Neuronal stem cell (in vitro differentiated cells): ENCODE data around the gene ZNF662.

Experiments
- DNase-seq: peaks from one replicate; pipeline ENCODE4 v3.0.0-alpha.2; 2013; ENCODE audit warnings: low spot score
- H2AFZ ChIP-seq: one replicate; pipeline ENCODE4 v1.6.1; 2013; ENCODE audit warnings: mild to moderate bottlenecking, low read length, inconsistent platforms
- H2AK5ac ChIP-seq: 2 replicates; pipeline ENCODE4 v1.6.1; 2013; ENCODE audit warnings: low read depth, mild to moderate bottlenecking, inconsistent platforms, low read length, moderate library complexity, mixed read lengths
- H2BK120ac ChIP-seq: 2 replicates; pipeline ENCODE4 v1.6.1; 2013; ENCODE audit warnings: low read depth, mild to moderate bottlenecking, inconsistent platforms, low read length, moderate library complexity, mixed read lengths
- H2BK12ac ChIP-seq: one replicate; pipeline ENCODE4 v1.6.1; 2013; ENCODE audit warnings: low read length, inconsistent platforms
- H2BK15ac ChIP-seq: 2 replicates; pipeline ENCODE4 v1.6.1; 2013; ENCODE audit warnings: mild to moderate bottlenecking, low read length, inconsistent platforms, mixed read lengths
- H2BK5ac ChIP-seq: one replicate; pipeline ENCODE4 v1.6.1; 2013; ENCODE audit warnings: inconsistent platforms, mild to moderate bottlenecking, low read length, moderate library complexity
- H3K14ac ChIP-seq: one replicate; pipeline ENCODE4 v1.6.1; 2013; ENCODE audit warnings: low read length, inconsistent platforms
- H3K18ac ChIP-seq: 2 replicates; pipeline ENCODE4 v1.6.1; 2013; ENCODE audit warnings: low read length, inconsistent platforms
- H3K23ac ChIP-seq: 2 replicates; pipeline ENCODE4 v1.6.1; 2013; ENCODE audit warnings: low read depth, mild to moderate bottlenecking, mixed read lengths, low read length, inconsistent platforms; ENCODE audit not compliant: poor library complexity
- H3K27ac ChIP-seq: replicated peaks from 3 replicates; pipeline ENCODE4 v1.5.1; 2013; ENCODE audit warnings: low read length, inconsistent platforms
- H3K27me3 ChIP-seq, 3 experiments: 2 replicates each; pipeline ENCODE4 v1.6.1; 2013; ENCODE audit warnings: low read length in 3 of 3, mild to moderate bottlenecking in 2 of 3, inconsistent platforms in 1 of 3, low read depth in 1 of 3, mixed read lengths in 1 of 3, moderate library complexity in 1 of 3; ENCODE audit not compliant: control insufficient read depth in 3 of 3, insufficient read depth in 3 of 3
- H3K36me3 ChIP-seq, 2 donors: replicated peaks in 1 of 2; 2 replicates each; pipeline ENCODE4 v1.6.1; 2013; ENCODE audit warnings: low read length in 2 of 2; ENCODE audit not compliant: control insufficient read depth in 2 of 2, insufficient read depth in 2 of 2
- H3K4ac ChIP-seq: 2 replicates; pipeline ENCODE4 v1.6.1; 2013; ENCODE audit warnings: inconsistent platforms, mild to moderate bottlenecking, low read length, moderate library complexity
- H3K4me1 ChIP-seq, 2 donors: 1 replicate in 1 of 2; 2 replicates in 1 of 2; pipeline ENCODE4 v1.6.1; 2013; ENCODE audit warnings: low read length in 2 of 2, low read depth in 1 of 2; ENCODE audit not compliant: control insufficient read depth in 2 of 2, insufficient read depth in 1 of 2
- H3K4me2 ChIP-seq: one replicate; pipeline ENCODE4 v1.6.1; 2013; ENCODE audit warnings: mild to moderate bottlenecking, low read length, inconsistent platforms; ENCODE audit not compliant: insufficient read depth, poor library complexity, severe bottlenecking
- H3K4me3 ChIP-seq, 2 donors: 2 replicates each; pipeline ENCODE4 v1.5.1; 2013; ENCODE audit warnings: low read length in 2 of 2, mild to moderate bottlenecking in 2 of 2, inconsistent platforms in 1 of 2, moderate library complexity in 1 of 2
- H3K79me1 ChIP-seq: one replicate; pipeline ENCODE4 v1.6.1; 2013; ENCODE audit warnings: low read depth, mild to moderate bottlenecking, inconsistent platforms, low read length, moderate library complexity
- H3K9ac ChIP-seq: one replicate; pipeline ENCODE4 v1.6.1; 2013; ENCODE audit warnings: mild to moderate bottlenecking, low read depth, low read length, inconsistent platforms; ENCODE audit not compliant: poor library complexity
- H3K9me3 ChIP-seq, 2 donors: replicated peaks in 1 of 2; 2 replicates each; pipeline versions ENCODE3 to v1.6.1; 2013; ENCODE audit warnings: low read length in 2 of 2, mild to moderate bottlenecking in 2 of 2, inconsistent platforms in 1 of 2, low read depth in 1 of 2, mixed read lengths in 1 of 2, moderate library complexity in 1 of 2; ENCODE audit not compliant: control insufficient read depth in 2 of 2, insufficient read depth in 1 of 2
- H4K8ac ChIP-seq: one replicate; pipeline ENCODE4 v1.6.1; 2013; ENCODE audit warnings: low read depth, mild to moderate bottlenecking, inconsistent platforms, low read length, moderate library complexity
- H4K91ac ChIP-seq: one replicate; pipeline ENCODE4 v1.6.1; 2013; ENCODE audit warnings: low read length, low read depth, mild to moderate bottlenecking, inconsistent platforms; ENCODE audit not compliant: poor library complexity
- WGBS, 2 donors: extraction: QIAGEN DNeasy Blood & Tissue Kit; methylation state at CpG; one replicate each; pipeline ENCODE4 v1.1.7; 2013; ENCODE audit warnings: missing lambda C conversion rate in 2 of 2, mixed read lengths in 1 of 2; ENCODE audit not compliant: insufficient read length in 2 of 2, insufficient replicate concordance in 1 of 2; ENCODE audit errors: extremely low coverage in 2 of 2; 5-methylcytosine and 5-hydroxymethylcytosine counted together

The ZNF662 gene

GRCh38 chr3:42891042-42891441, 14.9 kb upstream of the ZNF662 start:
- Histone ChIP-seq H4K91ac (no peak overlapping the region), H3K36me3 (no peaks in the 10 kb centered on the region), H3K23ac (no peak overlapping the region), H3K4me2 (no peak overlapping the region), H3K4me3 (no peak overlapping the region), H3K18ac (no peak overlapping the region), H4K8ac (no peak overlapping the region), H3K9ac (no peak overlapping the region), H3K14ac (no peak overlapping the region), H2AFZ (no peak overlapping the region), H2BK5ac (no peak overlapping the region), H2BK15ac (no peak overlapping the region), H2BK12ac (no peak overlapping the region), H2BK120ac (no peak overlapping the region), H3K27me3 (no peaks in the 10 kb centered on the region), H3K4me1 (no peaks in the 10 kb centered on the region), H3K27ac (no peak overlapping the region), H2AK5ac (no peak overlapping the region), H3K9me3 (no peaks in the 10 kb centered on the region), H3K79me1 (no peaks in the 10 kb centered on the region), H3K4ac (no peak overlapping the region)
- no CpG with 5 or more reads among the region's 2 CpGs for WGBS, 2 donors
- DNase-seq: no peak

DNA sequence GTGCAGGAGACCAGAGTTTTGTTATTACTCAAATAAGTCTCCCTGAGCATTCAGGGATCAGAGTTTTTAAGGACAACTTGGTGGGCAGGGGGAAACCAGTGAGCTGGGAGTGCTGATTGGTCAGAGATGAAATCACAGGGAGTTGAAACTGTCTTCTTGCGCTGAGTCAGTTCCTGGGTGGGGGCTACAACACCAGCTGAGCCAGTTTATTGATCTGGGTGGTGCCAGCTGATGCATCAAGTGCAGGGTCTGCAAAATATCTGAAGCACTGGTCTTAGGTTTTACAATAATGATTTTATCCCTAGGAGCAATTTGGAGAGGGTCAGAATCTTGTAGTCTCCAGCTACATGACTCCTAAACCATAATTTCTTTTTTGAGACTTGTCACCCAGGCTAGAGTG, 13.8 kb upstream of the ZNF662 start:
- H3K36me3 ChIP-seq: no peaks in the 10 kb centered on the region
- H3K4ac ChIP-seq: no peak overlapping the region
- no peaks in the 10 kb centered on the region for H3K79me1 ChIP-seq
- H4K8ac ChIP-seq: no peak overlapping the region
- H3K18ac ChIP-seq: no peak overlapping the region
- no peak overlapping the region for H2BK15ac ChIP-seq
- H2BK5ac ChIP-seq: no peak overlapping the region
- H3K27ac ChIP-seq: no peak overlapping the region
- no peak overlapping the region for H2BK120ac ChIP-seq
- no peak overlapping the region for H2AK5ac ChIP-seq
- no peak overlapping the region for H4K91ac ChIP-seq
- no CpG with 5 or more reads among the region's 1 CpG for WGBS, 2 donors
- H2BK12ac ChIP-seq: no peak overlapping the region
- no peak overlapping the region for H3K9ac ChIP-seq
- H3K4me3 ChIP-seq: no peak overlapping the region
- H2AFZ ChIP-seq: no peak overlapping the region
- no peaks in the 10 kb centered on the region for H3K27me3 ChIP-seq
- H3K23ac ChIP-seq: no peak overlapping the region
- no peaks in the 10 kb centered on the region for H3K4me1 ChIP-seq
- no peaks in the 10 kb centered on the region for H3K9me3 ChIP-seq
- no peak overlapping the region for H3K14ac ChIP-seq
- no peak for DNase-seq
- no peak overlapping the region for H3K4me2 ChIP-seq

GRCh38 chr3:42892807-42893206, 13.1 kb upstream of the ZNF662 start:
- no peak overlapping the region for H2BK5ac ChIP-seq
- H2AFZ ChIP-seq: no peak overlapping the region
- H3K14ac ChIP-seq: no peak overlapping the region
- H3K18ac ChIP-seq: no peak overlapping the region
- no CpG with 5 or more reads among the region's 1 CpG for WGBS, 2 donors
- no peak overlapping the region for H2BK120ac ChIP-seq
- no peak overlapping the region for H2AK5ac ChIP-seq
- DNase-seq: no peak
- no peaks in the 10 kb centered on the region for H3K9me3 ChIP-seq
- H3K4me2 ChIP-seq: no peak overlapping the region
- no peak overlapping the region for H3K23ac ChIP-seq
- H3K4me3 ChIP-seq: no peak overlapping the region
- H3K79me1 ChIP-seq: no peaks in the 10 kb centered on the region
- no peaks in the 10 kb centered on the region for H3K36me3 ChIP-seq
- no peaks in the 10 kb centered on the region for H3K4me1 ChIP-seq
- H4K8ac ChIP-seq: no peak overlapping the region
- no peak overlapping the region for H4K91ac ChIP-seq
- H2BK12ac ChIP-seq: no peak overlapping the region
- no peaks in the 10 kb centered on the region for H3K27me3 ChIP-seq
- no peak overlapping the region for H3K4ac ChIP-seq
- H2BK15ac ChIP-seq: no peak overlapping the region
- H3K27ac ChIP-seq: no peak overlapping the region
- no peak overlapping the region for H3K9ac ChIP-seq

- H2AFZ ChIP-seq: no peak overlapping the region
- no peak overlapping the region for H2AK5ac ChIP-seq
- H3K9ac ChIP-seq: no peak overlapping the region
- WGBS, 2 donors: no CpG with 5 or more reads among the region's 3 CpGs
- no peak overlapping the region for H2BK5ac ChIP-seq
- H2BK120ac ChIP-seq: no peak overlapping the region
- no peak overlapping the region for H2BK12ac ChIP-seq
- DNase-seq: no peak
- H3K36me3 ChIP-seq: no peaks in the 10 kb centered on the region
- H4K8ac ChIP-seq: no peak overlapping the region
- H3K14ac ChIP-seq: no peak overlapping the region
- no peak overlapping the region for H2BK15ac ChIP-seq
- H3K23ac ChIP-seq: no peak overlapping the region
- no peak overlapping the region for H3K4me3 ChIP-seq
- peaks cover 0 to 1% of the 10 kb centered on the region in 2 donors for H3K9me3 ChIP-seq
- no peak overlapping the region for H4K91ac ChIP-seq
- H3K27me3 ChIP-seq: no peaks in the 10 kb centered on the region
- H3K4ac ChIP-seq: no peak overlapping the region
- H3K27ac ChIP-seq: no peak overlapping the region
- no peaks in the 10 kb centered on the region for H3K4me1 ChIP-seq
- H3K4me2 ChIP-seq: no peak overlapping the region
- H3K79me1 ChIP-seq: no peaks in the 10 kb centered on the region
- no peak overlapping the region for H3K18ac ChIP-seq
These were observed 11.0 kb upstream of the ZNF662 start for GRCh38 chr3:42894698-42895579.
